Measurements from ENCODE around the gene POLR2A.
A peak's percentile ranks its signal among the peaks of the same experiment; 100 is the strongest.

- TF ChIP-seq ZBTB11 (CRISPR knock-in tag; IDR thresholded peaks at IDR 0.05) (no peak), ZBTB33 (IDR thresholded peaks at IDR 0.05) (no peak), BCL11A (IDR thresholded peaks at IDR 0.05; ENCODE audit: low read depth, low read length) (no peak), RCOR1 (conservative IDR thresholded peaks at IDR 0.05; ENCODE audit: low read depth, low read length) (no peak), POLR2A (IDR thresholded peaks at IDR 0.05; ENCODE audit: low read depth, low read length) (no peak), CTCF (IDR thresholded peaks at IDR 0.05 in 2 of 3, conservative IDR thresholded peaks at IDR 0.05 in 1 of 3; ENCODE audit: control insufficient read depth in 2 of 3, extremely low read depth in 1 of 3, insufficient read depth in 1 of 3, low read depth in 3 of 3, low read length in 3 of 3) (peak; percentile 20 to 37 (median 34); a peak in 2 of 6 replicates), KDM1A (IDR thresholded peaks at IDR 0.05; ENCODE audit: borderline replicate concordance) (no peak), TAF1 (IDR thresholded peaks at IDR 0.05; ENCODE audit: borderline replicate concordance, low read depth, low read length) (0 out of 2 replicates have a peak, but pooled peaks have one; percentile 15), NFYA (IDR thresholded peaks at IDR 0.05; ENCODE audit: borderline replicate concordance, low read depth, low read length) (no peak), FOXM1 (IDR thresholded peaks at IDR 0.05; ENCODE audit: low read depth, low read length) (no peak), EZH2 (IDR thresholded peaks at IDR 0.05; ENCODE audit: borderline replicate concordance, control insufficient read depth, low read depth, low read length) (no peak)
Observed at GRCh38 chr17:7435676-7436555, 48.2 kb upstream of the POLR2A start.

All from GM12878 (cell line).